Keratinocyte (primary cell): ENCODE measurements around the gene HGFAC. TPM values are rescaled to one million over a fixed set of nuclear protein-coding genes. Genes with fewer than 3 reads are reported as not detected.

Experiments used
- DNase-seq: peaks from one replicate; pipeline ENCODE4 v3.0.0-alpha.2; 2011; ENCODE audit warnings: low read depth, missing footprints, low spot score
- FAIRE-seq: peaks from 2 replicates; lab custom pipeline; 2011; peaks lifted over from hg19 to GRCh38; lab: Jason Lieb, UNC
- H2AFZ ChIP-seq: 2 replicates; pipeline ENCODE4 v1.6.0; 2012; ENCODE audit warnings: low read length, control low read depth, inconsistent platforms; ENCODE audit not compliant: control insufficient read depth
- H3K27ac ChIP-seq: 2 replicates; pipeline ENCODE4 v1.5.1; 2011; ENCODE audit warnings: low read length; ENCODE audit not compliant: control insufficient read depth, insufficient read depth
- H3K27me3 ChIP-seq: 3 replicates; pipeline ENCODE4 v1.6.0; 2011; ENCODE audit warnings: low read length; ENCODE audit not compliant: control insufficient read depth, insufficient read depth; ENCODE audit errors: extremely low read depth
- H3K36me3 ChIP-seq, 2 experiments: 2 replicates in 1 of 2; 3 replicates in 1 of 2; pipeline ENCODE4 v1.5.1; 2011; ENCODE audit warnings: low read length in 2 of 2, mild to moderate bottlenecking in 1 of 2; ENCODE audit not compliant: control insufficient read depth in 2 of 2, insufficient read depth in 2 of 2; ENCODE audit errors: extremely low read depth in 1 of 2
- H3K4me1 ChIP-seq: 3 replicates; pipeline ENCODE4 v1.5.1; 2011; ENCODE audit warnings: low read length; ENCODE audit not compliant: control insufficient read depth, insufficient read depth; ENCODE audit errors: extremely low read depth
- H3K4me2 ChIP-seq: 3 replicates; pipeline ENCODE4 v1.6.0; 2011; ENCODE audit warnings: low read depth, low read length; ENCODE audit not compliant: control insufficient read depth, insufficient read depth; ENCODE audit errors: extremely low read depth
- H3K4me3 ChIP-seq, 3 experiments: fragments of 200-600 bp in 1 of 3; sonication (generic) in 1 of 3; 2 replicates in 2 of 3; 3 replicates in 1 of 3; pipeline ENCODE4 v1.5.1; 2011 to 2016; ENCODE audit warnings: low read length in 3 of 3, mild to moderate bottlenecking in 3 of 3, control low read depth in 2 of 3, inconsistent platforms in 1 of 3, low read depth in 1 of 3, mixed read lengths in 1 of 3, mixed run types in 1 of 3, moderate library complexity in 1 of 3; ENCODE audit not compliant: control insufficient read depth in 2 of 3, insufficient read depth in 2 of 3; ENCODE audit errors: extremely low read depth in 1 of 3
- H3K79me2 ChIP-seq: 2 replicates; pipeline ENCODE4 v1.6.0; 2012; ENCODE audit warnings: low read length; ENCODE audit not compliant: control insufficient read depth, insufficient read depth
- H3K9ac ChIP-seq: 3 replicates; pipeline ENCODE4 v1.6.0; 2011; ENCODE audit warnings: low read length; ENCODE audit not compliant: control insufficient read depth, insufficient read depth; ENCODE audit errors: extremely low read depth
- H3K9me1 ChIP-seq: 3 replicates; pipeline ENCODE4 v1.6.0; 2011; ENCODE audit warnings: low read length; ENCODE audit not compliant: control insufficient read depth, insufficient read depth; ENCODE audit errors: extremely low read depth
- H3K9me3 ChIP-seq: 2 replicates; pipeline ENCODE4 v1.5.1; 2012; ENCODE audit warnings: low read depth, low read length; ENCODE audit not compliant: control insufficient read depth
- H4K20me1 ChIP-seq: 3 replicates; pipeline ENCODE4 v1.6.0; 2011; ENCODE audit warnings: low read length; ENCODE audit not compliant: control insufficient read depth, insufficient read depth; ENCODE audit errors: extremely low read depth
- CTCF ChIP-seq, 3 experiments: IDR thresholded peaks in 1 of 3; conservative IDR thresholded peaks in 1 of 3; optimal IDR thresholded peaks in 1 of 3; 2 replicates in 2 of 3; 3 replicates in 1 of 3; pipeline versions ENCODE3 to v1.5.1; 2011; ENCODE audit warnings: low read length in 3 of 3, mild to moderate bottlenecking in 3 of 3, moderate library complexity in 2 of 3, control low read depth in 1 of 3, inconsistent platforms in 1 of 3; ENCODE audit not compliant: insufficient read depth in 2 of 3; ENCODE audit errors: extremely low read depth in 1 of 3
- EZH2 ChIP-seq: IDR thresholded peaks from one replicate; pipeline ENCODE4 v1.6.1; 2012; ENCODE audit warnings: inconsistent platforms, mild to moderate bottlenecking, low read length, moderate library complexity
- dilution Hi-C: fragments of 300-500 bp; cut with MboI; formaldehyde crosslinking; loops from one replicate; pipeline ENCODE4 v1.7.0; 2020; ENCODE audit warnings: low sequenced_read_pairs; ENCODE audit not compliant: extremely low pct_ligation_motif_present
- polyA plus RNA-seq, 5 experiments: library from polyadenylated mRNA; depleted of rRNA in 3 of 5; stranded (reverse) in 3 of 5; stranded (forward) in 1 of 5; unstranded in 1 of 5; fragments of >200 nt; gene quantifications; 1 replicate in 1 of 5; 2 replicates in 3 of 5; 3 replicates in 1 of 5; pipeline versions ENCODE4 v1.2.1 to v1.2.3, GENCODE V29; 2011 to 2012; ENCODE audit warnings: missing spikeins in 2 of 5, low read depth in 1 of 5, low replicate concordance in 1 of 5

HGFAC gene
- polyA plus RNA-seq, 1 donor (not counting 4 experiments of a cell fraction or from before 2014, with no cell fraction given) = not detected

- Histone ChIP-seq H2AFZ (no peak overlapping the region), H3K27ac (no peak overlapping the region), H3K4me1 (peaks cover 17% of the 10 kb centered on the region), H3K9ac (no peak overlapping the region), H3K4me2 (no peak overlapping the region), H3K9me3 (no peaks in the 10 kb centered on the region), H3K4me3 (no peak overlapping the region), H4K20me1 (peaks cover 12% of the 10 kb centered on the region), H3K9me1 (no peaks in the 10 kb centered on the region), H3K36me3 (peaks cover 11 to 21% of the 10 kb centered on the region in 2 experiments), H3K27me3 (no peaks in the 10 kb centered on the region), H3K79me2 (peaks cover 77% of the 10 kb centered on the region)
- no peak for DNase-seq
- TF ChIP-seq EZH2 (no peak), CTCF (optimal IDR thresholded peaks at IDR 0.05 in 1 of 3, IDR thresholded peaks at IDR 0.05 in 1 of 3, conservative IDR thresholded peaks at IDR 0.05 in 1 of 3; ENCODE audit: extremely low read depth in 1 of 3, insufficient read depth in 2 of 3, low read length in 3 of 3) (no peak)
- dilution Hi-C loops = no loop called here
- FAIRE-seq = no peak
Observed at GRCh38 chr4:3408793-3409330, 32.9 kb upstream of the HGFAC start.

- H3K9ac ChIP-seq = no peak overlapping the region
- H3K4me1 ChIP-seq = peaks cover 17% of the 10 kb centered on the region
- H4K20me1 ChIP-seq = peaks cover 12% of the 10 kb centered on the region
- TF ChIP-seq EZH2 (no peak), CTCF (optimal IDR thresholded peaks at IDR 0.05 in 1 of 3, IDR thresholded peaks at IDR 0.05 in 1 of 3, conservative IDR thresholded peaks at IDR 0.05 in 1 of 3; ENCODE audit: extremely low read depth in 1 of 3, insufficient read depth in 2 of 3, low read length in 3 of 3) (no peak)
- no peak overlapping the region for H3K4me2 ChIP-seq
- H3K36me3 ChIP-seq = peaks cover 11 to 19% of the 10 kb centered on the region in 2 experiments
- H3K9me3 ChIP-seq = no peaks in the 10 kb centered on the region
- FAIRE-seq (no peak), DNase-seq (no peak)
- H3K79me2 ChIP-seq = peaks cover 77% of the 10 kb centered on the region
- dilution Hi-C loops = no loop called here
- no peak overlapping the region for H3K4me3 ChIP-seq
- H2AFZ ChIP-seq = no peak overlapping the region
- no peaks in the 10 kb centered on the region for H3K9me1 ChIP-seq
- H3K27ac ChIP-seq = no peak overlapping the region
- no peaks in the 10 kb centered on the region for H3K27me3 ChIP-seq
Observed at GRCh38 chr4:3409571-3410091, 32.1 kb upstream of the HGFAC start.
